Gastroesophageal sphincter (tissue), 4 donors: ENCODE data around the gene KAT7. TPM values are rescaled to one million over a fixed set of nuclear protein-coding genes. Genes with fewer than 3 reads are reported as not detected.

Source experiments
- ATAC-seq: fragments of 150-250 bp; one replicate; pipeline ENCODE4 v1.9.1; 2016; ENCODE audit warnings: mild to moderate bottlenecking, moderate library complexity
- H3K27ac ChIP-seq, 4 donors: fragments of 200-600 bp; sonication (generic) in 3 of 4; 1 replicate in 3 of 4; 2 replicates in 1 of 4; pipeline ENCODE4 v1.5.1; 2016 to 2019
- H3K27me3 ChIP-seq: fragments of 200-600 bp; sonication (generic); one replicate; pipeline ENCODE4 v1.5.1; 2019
- H3K36me3 ChIP-seq, 2 donors: fragments of 200-600 bp; sonication (generic); one replicate each; pipeline ENCODE4 v1.5.1; 2019; ENCODE audit warnings: control low read depth in 1 of 2
- H3K4me1 ChIP-seq, 3 donors: fragments of 200-600 bp; sonication (generic); 1 replicate in 2 of 3; 2 replicates in 1 of 3; pipeline ENCODE4 v1.5.1; 2016 to 2019; ENCODE audit warnings: control low read depth in 2 of 3
- H3K4me3 ChIP-seq, 2 donors: fragments of 200-600 bp; sonication (generic); one replicate each; pipeline ENCODE4 v1.5.1; 2019; ENCODE audit warnings: mild to moderate bottlenecking in 1 of 2, moderate library complexity in 1 of 2
- H3K9me3 ChIP-seq, 3 donors: fragments of 200-600 bp; sonication (generic); one replicate each; pipeline ENCODE4 v1.5.1; 2017 to 2019; ENCODE audit warnings: control low read depth in 2 of 3
- EP300 ChIP-seq: sonication (generic); formaldehyde crosslinking; IDR thresholded peaks from one replicate; pipeline ENCODE4 v1.6.1; 2017; ENCODE audit warnings: antibody characterized with exemption, mild to moderate bottlenecking
- POLR2A ChIP-seq, 2 donors: fragments of 450-650 bp; IDR thresholded peaks; one replicate each; pipeline ENCODE4 v1.6.1; 2017; ENCODE audit warnings: antibody characterized with exemption in 2 of 2, mild to moderate bottlenecking in 2 of 2, moderate library complexity in 1 of 2
- POLR2AphosphoS5 ChIP-seq: sonication (generic); formaldehyde crosslinking; IDR thresholded peaks from one replicate; pipeline ENCODE4 v1.6.1; 2017; ENCODE audit warnings: antibody characterized with exemption
- WGBS, 2 donors: methylation state at CpG; one replicate each; pipeline ENCODE4 v1.1.5; 2018; ENCODE audit warnings: low coverage in 1 of 2; 5-methylcytosine and 5-hydroxymethylcytosine counted together
- total RNA-seq, 4 donors: library from RNA; depleted of rRNA; stranded (reverse); fragments of >200 nt; gene quantifications; one replicate each; pipeline ENCODE4 v1.1.0, GENCODE V29; 2016
- TF ChIP-seq, protein P1 (sequence below), 4 experiments: fragments of 200-600 bp in 2 of 4; fragments of 450-650 bp in 2 of 4; sonication (generic) in 1 of 4; IDR thresholded peaks; one replicate each; pipeline ENCODE4 v1.5.1; 2017 to 2019; ENCODE audit warnings: antibody characterized with exemption in 4 of 4, mild to moderate bottlenecking in 2 of 4, moderate library complexity in 2 of 4

Gene KAT7
- total RNA-seq, 4 donors from 2014 or later: 37.7 to 54.1 (median 46.1) TPM

- no peak overlapping the region for H3K27ac ChIP-seq
- peaks cover 10 to 93% of the 10 kb centered on the region in 2 donors for H3K36me3 ChIP-seq
- no peak for ATAC-seq
- no peaks in the 10 kb centered on the region for H3K9me3 ChIP-seq
- peaks cover 4 to 62% (median 7%) of the 10 kb centered on the region in 3 donors for H3K4me1 ChIP-seq
- no peaks in the 10 kb centered on the region for H3K27me3 ChIP-seq
- WGBS, 2 donors: 73 to 88% methylated on average over 2 of the region's 2 CpGs
- TF ChIP-seq, protein P1, sequence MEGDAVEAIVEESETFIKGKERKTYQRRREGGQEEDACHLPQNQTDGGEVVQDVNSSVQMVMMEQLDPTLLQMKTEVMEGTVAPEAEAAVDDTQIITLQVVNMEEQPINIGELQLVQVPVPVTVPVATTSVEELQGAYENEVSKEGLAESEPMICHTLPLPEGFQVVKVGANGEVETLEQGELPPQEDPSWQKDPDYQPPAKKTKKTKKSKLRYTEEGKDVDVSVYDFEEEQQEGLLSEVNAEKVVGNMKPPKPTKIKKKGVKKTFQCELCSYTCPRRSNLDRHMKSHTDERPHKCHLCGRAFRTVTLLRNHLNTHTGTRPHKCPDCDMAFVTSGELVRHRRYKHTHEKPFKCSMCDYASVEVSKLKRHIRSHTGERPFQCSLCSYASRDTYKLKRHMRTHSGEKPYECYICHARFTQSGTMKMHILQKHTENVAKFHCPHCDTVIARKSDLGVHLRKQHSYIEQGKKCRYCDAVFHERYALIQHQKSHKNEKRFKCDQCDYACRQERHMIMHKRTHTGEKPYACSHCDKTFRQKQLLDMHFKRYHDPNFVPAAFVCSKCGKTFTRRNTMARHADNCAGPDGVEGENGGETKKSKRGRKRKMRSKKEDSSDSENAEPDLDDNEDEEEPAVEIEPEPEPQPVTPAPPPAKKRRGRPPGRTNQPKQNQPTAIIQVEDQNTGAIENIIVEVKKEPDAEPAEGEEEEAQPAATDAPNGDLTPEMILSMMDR (IDR thresholded peaks at IDR 0.05): no peak
- no peak for TF ChIP-seq POLR2AphosphoS5
- TF ChIP-seq EP300: no peak
- no peak overlapping the region for H3K4me3 ChIP-seq
These were observed 10.3 kb downstream of the KAT7 start for GRCh38 chr17:49798738-49799137.

DNA sequence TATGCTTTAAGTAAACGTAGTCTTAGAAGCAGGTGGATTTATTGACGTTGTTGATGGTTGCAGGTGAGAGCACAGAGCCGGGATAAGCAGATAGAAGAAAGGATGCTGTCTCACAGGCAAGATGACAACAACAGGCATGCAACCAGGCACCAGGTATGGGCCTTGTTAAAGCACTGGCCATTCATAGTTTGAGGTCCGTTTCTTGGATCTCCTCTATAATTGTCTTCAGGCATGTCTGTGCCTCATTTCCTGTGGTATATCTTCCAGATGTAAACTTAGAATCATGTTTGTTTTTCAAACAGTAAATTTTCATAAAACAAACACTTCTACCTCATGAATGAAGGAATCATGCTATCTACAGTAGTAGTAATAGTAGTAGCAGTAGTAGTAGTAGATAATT, 20.6 kb downstream of the KAT7 start:
- Histone ChIP-seq H3K36me3 (peaks cover 2 to 100% of the 10 kb centered on the region in 2 donors), H3K9me3 (no peaks in the 10 kb centered on the region), H3K27ac (no peak overlapping the region), H3K4me3 (no peak overlapping the region), H3K27me3 (no peaks in the 10 kb centered on the region), H3K4me1 (peaks cover 0 to 7% (median 0%) of the 10 kb centered on the region in 3 donors)
- WGBS, 2 donors: 53 to 60% methylated on average over 2 to 4 of the region's 4 CpGs
- TF ChIP-seq POLR2A (IDR thresholded peaks at IDR 0.05): no peak
- TF ChIP-seq, protein P1 (IDR thresholded peaks at IDR 0.05): no peak
- TF ChIP-seq POLR2AphosphoS5: no peak
- no peak for TF ChIP-seq EP300
- no peak for ATAC-seq

DNA sequence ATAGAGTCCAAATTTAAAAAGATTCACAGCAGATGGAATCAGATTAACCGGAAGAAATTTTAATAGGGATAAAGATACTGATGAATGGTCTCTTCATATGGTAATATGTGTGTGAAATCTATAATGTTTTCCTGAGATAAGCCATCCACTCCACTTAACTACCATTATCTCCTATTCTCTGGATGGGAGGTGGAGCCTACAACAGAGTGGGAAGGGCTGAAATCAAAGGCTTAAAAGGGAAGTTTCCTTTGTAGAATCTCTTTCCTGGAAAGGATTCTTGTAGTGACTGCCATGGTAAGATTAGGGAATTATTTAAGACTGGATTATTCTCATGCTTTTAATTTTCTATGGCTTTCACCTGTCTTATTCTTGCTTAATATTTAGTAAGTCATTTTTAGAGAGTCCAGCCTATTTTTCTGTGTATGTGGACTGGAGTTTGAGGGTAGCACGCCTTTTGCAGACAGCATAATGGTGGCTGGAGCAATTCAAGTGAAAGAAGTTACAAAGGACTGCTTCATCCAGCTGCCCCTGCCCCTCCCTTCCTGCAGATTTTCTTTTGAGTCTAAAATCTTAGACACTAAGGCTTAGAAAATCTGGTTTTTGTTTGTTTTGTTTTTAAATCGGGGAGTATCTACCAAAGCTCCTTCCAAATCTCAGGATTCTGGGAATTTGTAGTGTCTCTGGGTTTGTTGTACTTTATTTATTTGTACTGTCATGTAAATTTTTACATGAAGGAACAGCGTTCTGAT, 26.5 kb downstream of the KAT7 start:
- peaks cover 4 to 51% (median 18%) of the 10 kb centered on the region in 3 donors for H3K4me1 ChIP-seq
- H3K27me3 ChIP-seq: no peaks in the 10 kb centered on the region
- H3K36me3 ChIP-seq: peaks cover 2 to 92% of the 10 kb centered on the region in 2 donors
- no peak for ATAC-seq
- H3K4me3 ChIP-seq: no peak overlapping the region
- WGBS, 2 donors: 54 to 57% methylated on average over 4 of the region's 4 CpGs
- peak overlapping the region; percentile 44 to 76 (median 72) for H3K27ac ChIP-seq
- TF ChIP-seq, protein P1 (IDR thresholded peaks at IDR 0.05): no peak
- no peak for TF ChIP-seq POLR2A (IDR thresholded peaks at IDR 0.05)
- no peak for TF ChIP-seq POLR2AphosphoS5
- TF ChIP-seq EP300: no peak
- H3K9me3 ChIP-seq: no peaks in the 10 kb centered on the region

DNA sequence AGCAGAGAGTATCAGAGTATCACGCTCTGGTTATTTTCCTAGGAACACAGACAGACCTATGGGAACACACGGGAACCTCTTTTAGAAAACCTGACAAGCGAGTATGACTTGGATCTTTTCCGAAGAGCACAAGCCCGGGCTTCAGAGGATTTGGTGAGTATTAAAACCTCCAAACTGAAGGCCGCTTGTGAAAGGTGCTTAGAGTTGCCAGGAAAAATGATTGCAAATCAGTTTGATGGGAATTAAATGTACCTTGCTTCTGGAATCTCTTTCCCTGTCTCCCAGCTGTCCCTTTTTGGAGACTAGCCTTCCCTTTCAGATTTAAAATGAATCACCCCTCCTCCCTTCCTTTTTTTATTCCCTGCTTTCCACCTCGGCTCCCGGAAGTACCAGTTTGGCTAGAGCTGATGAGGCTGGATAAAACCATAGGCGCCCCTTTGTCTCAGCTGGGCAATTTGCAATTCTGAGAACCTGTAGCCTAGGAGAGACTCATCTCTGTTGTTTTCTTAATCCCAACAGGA, 27.3 kb downstream of the KAT7 start:
- peak; percentile 39 for ATAC-seq
- Histone ChIP-seq H3K4me1 (peaks cover 4 to 60% (median 18%) of the 10 kb centered on the region in 3 donors), H3K36me3 (peaks cover 0 to 86% of the 10 kb centered on the region in 2 donors), H3K4me3 (no peak overlapping the region), H3K9me3 (no peaks in the 10 kb centered on the region), H3K27ac (peak overlapping the region; percentile 44 to 76 (median 72)), H3K27me3 (no peaks in the 10 kb centered on the region)
- WGBS, 2 donors: 25 to 34% methylated on average over 9 of the region's 9 CpGs
- peak; percentile 61 for TF ChIP-seq POLR2AphosphoS5
- TF ChIP-seq, protein P1 (IDR thresholded peaks at IDR 0.05): no peak

- TF ChIP-seq, protein P1 (IDR thresholded peaks at IDR 0.05): no peak
- TF ChIP-seq EP300 (no peak), POLR2A (IDR thresholded peaks at IDR 0.05) (no peak), POLR2AphosphoS5 (no peak)
- no peaks in the 10 kb centered on the region for H3K9me3 ChIP-seq
- peaks cover 4 to 82% (median 28%) of the 10 kb centered on the region in 3 donors for H3K4me1 ChIP-seq
- H3K4me3 ChIP-seq: no peak overlapping the region
- H3K36me3 ChIP-seq: peaks cover 0 to 86% of the 10 kb centered on the region in 2 donors
- ATAC-seq: no peak
- H3K27ac ChIP-seq: peak overlapping the region in 2 of 4 donors; percentile 69 to 74
- 83 to 93% methylated on average over 1 to 3 of the region's 4 CpGs for WGBS, 2 donors
- H3K27me3 ChIP-seq: no peaks in the 10 kb centered on the region
These were observed 29.5 kb downstream of the KAT7 start for GRCh38 chr17:49817993-49818392.
